Ectodermal cell (in vitro differentiated cells): ENCODE results near the gene ZFAND5.

Experiments
- H3K27ac ChIP-seq: 2 replicates; pipeline ENCODE4 v1.7.0; 2013; ENCODE audit warnings: mild to moderate bottlenecking, low read depth, low read length; ENCODE audit not compliant: insufficient read depth, poor library complexity, severe bottlenecking
- H3K27me3 ChIP-seq: 2 replicates; pipeline ENCODE4 v1.7.0; 2013; ENCODE audit warnings: mild to moderate bottlenecking, low read length; ENCODE audit not compliant: insufficient read depth, control insufficient read depth, poor library complexity, severe bottlenecking
- H3K36me3 ChIP-seq: one replicate; pipeline ENCODE4 v1.7.0; 2013; ENCODE audit warnings: low read length; ENCODE audit not compliant: control insufficient read depth, insufficient read depth
- H3K4me1 ChIP-seq: one replicate; pipeline ENCODE4 v1.7.0; 2013; ENCODE audit warnings: low read length; ENCODE audit not compliant: control insufficient read depth, insufficient read depth
- H3K4me3 ChIP-seq: 2 replicates; pipeline ENCODE4 v1.7.0; 2013; ENCODE audit warnings: low read depth, low read length, control low read depth; ENCODE audit not compliant: insufficient read depth
- H3K9me3 ChIP-seq: 2 replicates; pipeline ENCODE4 v1.7.0; 2013; ENCODE audit warnings: mild to moderate bottlenecking, low read length, moderate library complexity; ENCODE audit not compliant: control insufficient read depth
- WGBS, 2 experiments: methylation state at CpG; one replicate each; pipeline ENCODE4 v1.1.7; 2013; ENCODE audit warnings: missing lambda C conversion rate in 2 of 2; 5-methylcytosine and 5-hydroxymethylcytosine counted together

Gene ZFAND5

DNA sequence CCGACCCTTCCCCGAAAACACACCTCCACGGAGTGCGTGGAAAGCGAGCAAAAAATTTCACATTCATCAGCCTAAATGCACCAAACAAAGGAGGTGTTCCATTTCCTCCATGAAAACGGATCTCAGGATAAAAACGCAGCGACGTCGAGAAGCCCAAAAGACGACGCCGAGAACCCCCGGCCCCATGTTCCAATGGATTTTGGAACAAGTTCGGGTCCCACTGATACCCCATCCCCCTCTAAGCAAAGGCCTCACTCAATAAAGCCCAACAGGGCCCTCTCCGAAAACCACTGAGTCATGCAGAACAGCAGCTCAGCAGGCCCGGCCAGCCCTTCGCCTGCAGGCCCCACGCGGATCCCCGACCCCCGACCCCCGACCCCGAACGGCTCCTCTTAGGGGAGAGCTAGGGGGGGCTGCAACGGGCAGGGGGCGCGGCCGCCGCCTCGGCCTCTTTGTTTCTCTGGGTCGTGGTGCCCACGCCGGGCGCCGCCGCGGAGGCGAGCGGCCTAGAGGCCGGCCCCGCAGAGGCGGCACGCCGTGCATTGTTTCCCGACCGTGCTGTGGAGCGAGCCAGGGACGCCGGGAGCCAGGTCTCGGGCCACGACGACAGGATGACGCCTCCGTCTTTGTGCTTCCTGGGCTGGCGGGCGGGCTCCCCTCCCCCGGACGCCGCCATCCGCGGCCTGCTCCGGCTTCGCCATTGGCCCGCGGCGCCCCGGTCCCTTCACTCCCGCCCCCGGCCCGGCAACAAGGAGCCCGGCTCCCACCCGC is 915 bp downstream of the ZFAND5 start:
- peaks cover 16% of the 10 kb centered on the region for H3K36me3 ChIP-seq
- H3K27ac ChIP-seq = peak overlapping the region; percentile 97
- H3K9me3 ChIP-seq = no peaks in the 10 kb centered on the region
- peaks cover 6% of the 10 kb centered on the region for H3K4me1 ChIP-seq
- H3K27me3 ChIP-seq = no peaks in the 10 kb centered on the region
- WGBS, 2 experiments = 0% methylated on average over 72 of the region's 73 CpGs
- H3K4me3 ChIP-seq = peak overlapping the region; percentile 77

DNA sequence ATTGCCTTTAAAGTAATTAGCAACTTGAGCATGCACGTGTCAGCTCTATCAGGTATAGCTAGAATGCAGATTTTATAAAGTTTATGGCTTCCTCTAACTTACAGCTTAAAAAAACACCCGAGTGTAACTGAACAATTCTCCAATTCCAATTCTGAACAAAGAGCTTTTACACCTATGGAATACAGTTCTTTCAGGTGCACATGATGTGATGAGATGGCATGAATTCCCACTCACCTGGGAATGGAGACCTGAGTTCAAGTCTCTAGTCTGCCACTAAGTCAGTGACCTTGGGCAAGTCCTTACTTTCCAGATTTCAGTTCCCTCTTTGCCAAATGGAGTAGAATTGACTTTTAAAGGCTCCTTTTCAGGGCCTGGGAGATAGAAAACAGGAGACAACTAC is 1.8 kb downstream of the ZFAND5 start:
- WGBS, 2 experiments = 13 to 18% methylated on average over 2 of the region's 2 CpGs
- Histone ChIP-seq H3K27ac (peak overlapping the region; percentile 97), H3K27me3 (no peaks in the 10 kb centered on the region), H3K9me3 (no peaks in the 10 kb centered on the region), H3K4me3 (peak overlapping the region; percentile 77), H3K36me3 (peaks cover 16% of the 10 kb centered on the region), H3K4me1 (peaks cover 6% of the 10 kb centered on the region)

- peaks cover 16% of the 10 kb centered on the region for H3K36me3 ChIP-seq
- no peak overlapping the region for H3K27ac ChIP-seq
- no peaks in the 10 kb centered on the region for H3K27me3 ChIP-seq
- no peaks in the 10 kb centered on the region for H3K9me3 ChIP-seq
- H3K4me3 ChIP-seq = peak overlapping the region; percentile 77
- peaks cover 6% of the 10 kb centered on the region for H3K4me1 ChIP-seq
- WGBS, 2 experiments = 8 to 24% methylated on average over 1 to 2 of the region's 2 CpGs
Observed at GRCh38 chr9:72362680-72363139, 2.3 kb downstream of the ZFAND5 start.

DNA sequence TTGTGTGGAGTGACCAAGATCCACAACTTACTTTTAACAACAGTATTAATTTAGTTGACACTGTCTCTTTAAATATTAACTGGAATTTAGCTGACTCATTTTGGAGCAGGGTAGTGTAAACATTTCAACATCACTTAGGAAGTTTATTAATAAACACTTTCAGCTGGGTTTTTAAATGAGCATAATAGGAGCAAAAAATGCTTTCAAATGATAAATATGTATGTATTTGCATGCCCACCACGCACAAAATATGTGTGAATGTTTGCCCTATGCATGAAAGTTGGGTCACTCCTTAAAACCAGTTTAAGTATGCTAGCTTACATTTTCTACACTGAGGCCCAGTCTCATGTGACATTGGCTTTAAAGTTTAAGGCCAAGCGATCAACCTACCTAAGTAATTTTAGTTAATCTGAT is 2.9 kb downstream of the ZFAND5 start:
- H3K36me3 ChIP-seq = peaks cover 16% of the 10 kb centered on the region
- H3K4me3 ChIP-seq = peak overlapping the region; percentile 77
- peaks cover 6% of the 10 kb centered on the region for H3K4me1 ChIP-seq

DNA sequence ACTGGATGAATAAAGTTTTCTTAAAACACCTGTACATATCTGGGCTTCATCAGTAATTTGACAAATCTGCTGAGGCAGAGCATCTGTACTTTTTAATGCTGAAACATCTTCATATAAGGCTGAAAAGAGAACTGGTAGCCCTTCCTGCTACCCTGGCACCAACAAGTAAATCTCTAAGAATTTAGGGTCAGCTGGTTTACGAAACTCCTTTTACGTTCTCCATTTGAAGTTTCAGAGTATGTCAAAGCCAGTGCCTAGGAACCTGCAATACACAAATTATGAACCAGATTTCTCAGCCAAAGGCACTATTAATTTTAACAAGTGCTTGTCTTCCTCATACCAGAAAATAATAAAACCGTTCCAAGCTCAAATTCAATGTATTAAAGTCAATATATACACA is 3.8 kb downstream of the ZFAND5 start:
- 61 to 71% methylated on average over 2 to 3 of the region's 3 CpGs for WGBS, 2 experiments
- Histone ChIP-seq H3K27me3 (no peaks in the 10 kb centered on the region), H3K9me3 (no peaks in the 10 kb centered on the region), H3K36me3 (peaks cover 21% of the 10 kb centered on the region), H3K4me3 (peak overlapping the region; percentile 77), H3K27ac (no peak overlapping the region), H3K4me1 (peaks cover 6% of the 10 kb centered on the region)

More for the DNA sequence above, 2.9 kb downstream of the ZFAND5 start:
- Histone ChIP-seq H3K27me3 (no peaks in the 10 kb centered on the region), H3K27ac (no peak overlapping the region), H3K9me3 (no peaks in the 10 kb centered on the region)
- 0 to 9% methylated on average over 1 of the region's 2 CpGs for WGBS, 2 experiments

DNA sequence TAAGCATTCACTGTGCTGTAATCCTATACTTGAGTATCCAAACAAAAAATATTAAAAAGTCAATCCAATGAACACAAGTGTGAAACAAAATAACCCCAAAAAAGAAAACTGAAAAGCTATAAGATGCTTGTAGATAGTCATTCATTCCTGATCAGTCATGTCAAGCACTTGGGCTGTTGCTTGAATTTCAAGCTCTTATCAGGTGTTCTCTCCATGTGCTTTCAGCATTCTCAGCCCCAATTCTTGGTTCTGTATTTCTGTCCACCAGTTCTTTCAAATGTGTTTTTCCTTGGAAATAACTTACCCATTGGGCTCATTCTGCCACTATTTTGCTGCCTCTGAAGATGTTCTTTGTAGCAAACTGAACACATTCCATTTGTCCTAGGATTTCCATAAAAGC is 4.7 kb downstream of the ZFAND5 start:
- Histone ChIP-seq H3K4me1 (peaks cover 6% of the 10 kb centered on the region), H3K9me3 (no peaks in the 10 kb centered on the region), H3K27ac (no peak overlapping the region), H3K4me3 (no peak overlapping the region), H3K36me3 (peaks cover 28% of the 10 kb centered on the region), H3K27me3 (no peaks in the 10 kb centered on the region)

DNA sequence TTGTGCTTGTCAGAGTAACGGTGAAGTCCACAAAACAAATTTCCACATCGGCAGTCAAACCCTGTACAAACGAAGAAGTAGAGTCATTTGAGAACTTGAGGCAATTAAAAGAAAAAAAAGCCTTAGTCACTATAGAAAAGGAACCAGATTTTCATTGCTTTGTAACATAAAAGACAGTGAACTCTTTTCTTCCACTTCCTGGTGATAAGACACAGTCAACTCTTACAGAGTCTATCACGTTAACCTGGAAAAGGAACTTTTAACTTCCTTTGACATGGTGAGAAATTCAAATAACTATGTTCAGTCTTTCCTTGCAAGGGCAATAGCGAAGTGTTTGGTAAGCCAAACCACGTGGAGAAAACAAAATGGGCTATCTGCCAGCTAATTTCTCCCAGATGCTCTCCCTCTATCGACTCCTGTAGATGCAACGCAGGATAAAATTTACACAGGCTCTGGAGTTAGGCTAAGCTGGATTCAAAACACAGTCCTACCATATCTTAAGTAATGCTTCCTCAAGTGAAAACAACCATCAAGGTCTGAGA is 8.9 kb downstream of the ZFAND5 start:
- WGBS, 2 experiments = 96% methylated on average over 8 of the region's 8 CpGs
- H3K9me3 ChIP-seq = no peaks in the 10 kb centered on the region
- H3K27ac ChIP-seq = no peak overlapping the region
- peaks cover 2% of the 10 kb centered on the region for H3K4me1 ChIP-seq
- no peaks in the 10 kb centered on the region for H3K27me3 ChIP-seq
- H3K4me3 ChIP-seq = no peak overlapping the region
- peaks cover 41% of the 10 kb centered on the region for H3K36me3 ChIP-seq

DNA sequence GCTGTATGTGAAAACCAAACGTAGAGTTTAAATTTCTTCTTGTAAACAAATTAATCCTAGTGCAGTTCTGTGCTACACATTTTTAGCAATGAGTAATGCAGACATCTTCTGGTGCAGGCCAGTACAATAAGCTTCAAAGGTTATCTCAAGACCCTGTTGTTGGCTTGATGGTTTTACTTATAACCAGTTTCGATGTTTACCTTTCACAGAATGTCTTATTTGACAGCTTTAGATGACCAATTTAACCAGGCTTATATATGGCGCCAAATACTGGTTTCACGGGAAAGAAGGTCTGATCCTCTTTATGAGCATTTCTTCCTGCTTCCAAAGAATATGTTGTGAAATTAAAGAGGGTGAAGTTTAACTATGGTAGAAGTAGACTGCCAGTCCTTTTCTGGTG is 9.9 kb downstream of the ZFAND5 start:
- Histone ChIP-seq H3K9me3 (no peaks in the 10 kb centered on the region), H3K27ac (no peak overlapping the region), H3K4me1 (no peaks in the 10 kb centered on the region), H3K36me3 (peaks cover 36% of the 10 kb centered on the region), H3K4me3 (no peak overlapping the region), H3K27me3 (no peaks in the 10 kb centered on the region)
- WGBS, 2 experiments = 96 to 99% methylated on average over 4 of the region's 4 CpGs

GRCh38 chr9:72354704-72355103 is 10.3 kb downstream of the ZFAND5 start:
- 67 to 100% methylated on average over 1 of the region's 1 CpG for WGBS, 2 experiments
- Histone ChIP-seq H3K4me1 (no peaks in the 10 kb centered on the region), H3K27ac (no peak overlapping the region)

DNA sequence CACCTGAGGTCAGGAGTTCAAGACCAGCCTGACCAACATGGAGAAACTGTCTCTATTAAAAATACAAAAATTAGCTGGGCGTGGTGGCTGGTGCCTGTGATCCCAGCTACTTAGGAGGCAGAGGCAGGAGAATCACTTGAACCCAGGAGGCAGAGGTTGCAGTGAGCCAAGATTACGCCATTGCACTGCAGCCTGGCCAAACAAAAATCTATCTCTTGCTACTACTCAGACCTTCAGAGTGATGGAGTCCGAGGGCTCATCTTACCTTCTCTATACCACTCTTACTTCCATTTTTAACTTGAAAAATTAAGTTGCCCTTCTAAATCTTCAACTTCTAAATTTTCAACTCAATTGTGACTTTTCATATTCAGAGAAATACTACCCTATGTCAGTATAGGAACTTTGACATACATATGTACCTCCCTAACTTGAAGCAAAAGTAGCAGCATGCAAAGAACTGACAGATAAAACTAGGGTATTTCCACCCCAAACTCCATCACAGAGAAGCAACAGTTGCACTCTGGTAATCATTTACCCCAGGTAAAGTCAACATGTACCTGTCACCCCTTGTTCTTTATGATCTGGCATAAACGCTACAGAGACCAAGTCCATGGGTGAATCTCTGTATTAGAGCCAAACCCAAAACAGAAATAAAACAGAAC is 11.4 kb downstream of the ZFAND5 start:
- Histone ChIP-seq H3K4me3 (no peak overlapping the region), H3K36me3 (peaks cover 27% of the 10 kb centered on the region), H3K4me1 (no peaks in the 10 kb centered on the region), H3K9me3 (no peaks in the 10 kb centered on the region), H3K27ac (no peak overlapping the region), H3K27me3 (no peaks in the 10 kb centered on the region)
- WGBS, 2 experiments = 93 to 97% methylated on average over 4 of the region's 4 CpGs

More at GRCh38 chr9:72354704-72355103, 10.3 kb downstream of the ZFAND5 start:
- Histone ChIP-seq H3K4me3 (no peak overlapping the region), H3K36me3 (peaks cover 32% of the 10 kb centered on the region), H3K27me3 (no peaks in the 10 kb centered on the region), H3K9me3 (no peaks in the 10 kb centered on the region)
